ENCODE data around the gene NUTM2F. TPM values are rescaled to one million over a fixed set of nuclear protein-coding genes. Genes with fewer than 3 reads are reported as not detected.
"Not testable (repeated sequence)": the region's sequence is repeated elsewhere in the genome, so short reads cannot be mapped to it uniquely, and the experiment has no call there.

NUTM2F gene
- total and polyA plus RNA-seq, 7 donors, result not detected

- H3K9me3 ChIP-seq, result no peaks in the 10 kb centered on the region
- H3K4me1 ChIP-seq, result peaks cover 0 to 5% (median 2%) of the 10 kb centered on the region in 4 donors
- H3K27me3 ChIP-seq, result no peaks in the 10 kb centered on the region
- no peak overlapping the region for H3K27ac ChIP-seq
- peaks cover 0 to 21% (median 10%) of the 10 kb centered on the region in 4 donors for H3K36me3 ChIP-seq
- intact Hi-C loops (cut with DNase I), result no loop called here
- H3K4me3 ChIP-seq, result no peak overlapping the region
- no peak for DNase-seq
- TF ChIP-seq POLR2A (IDR thresholded peaks at IDR 0.05) (no peak), EP300 (IDR thresholded peaks at IDR 0.05) (no peak), CTCF (IDR thresholded peaks at IDR 0.05) (no peak), POLR2AphosphoS5 (IDR thresholded peaks at IDR 0.05) (no peak)
Observed at GRCh38 chr9:94281101-94281500, 47.3 kb downstream of the NUTM2F start.

GRCh38 chr9:94280409-94280989 lies 47.9 kb downstream of the NUTM2F start:
- no peaks in the 10 kb centered on the region for H3K9me3 ChIP-seq
- TF ChIP-seq CTCF (IDR thresholded peaks at IDR 0.05) (no peak), EP300 (IDR thresholded peaks at IDR 0.05) (no peak), POLR2AphosphoS5 (IDR thresholded peaks at IDR 0.05) (no peak), POLR2A (IDR thresholded peaks at IDR 0.05) (no peak)
- WGBS, 2 donors, result 92 to 98% methylated on average over 9 of the region's 9 CpGs

DNA sequence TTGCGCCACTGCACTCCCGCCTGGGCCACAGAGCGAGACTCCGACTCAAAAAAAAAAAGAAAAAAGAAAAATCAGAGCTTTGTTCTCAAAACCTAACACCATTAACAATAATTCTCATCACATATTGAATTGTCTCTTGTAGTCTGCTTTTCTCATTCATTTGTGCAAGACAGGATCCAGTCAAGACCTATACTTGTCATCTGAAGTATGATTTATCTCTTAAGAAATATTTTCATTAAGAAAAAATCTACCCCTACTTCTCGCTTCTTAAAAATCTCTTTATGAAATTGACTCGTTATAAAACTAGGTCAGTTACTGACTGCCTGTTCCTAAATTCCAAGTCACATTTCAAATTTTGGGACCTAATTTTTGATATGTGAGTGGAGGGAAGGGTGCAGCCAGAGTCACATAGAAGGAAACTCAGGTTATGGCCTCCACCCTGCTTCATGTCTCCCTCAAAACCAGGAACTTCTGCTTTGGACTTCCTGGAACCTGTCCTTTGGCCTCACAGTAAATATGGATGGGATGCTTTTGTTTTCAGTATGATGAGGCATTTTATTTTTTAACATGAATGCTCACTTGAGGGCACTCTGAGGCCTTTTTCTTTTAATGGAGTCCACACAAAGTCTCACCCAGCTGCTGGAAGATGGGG lies 50.4 kb downstream of the NUTM2F start:
- TF ChIP-seq EP300 (IDR thresholded peaks at IDR 0.05) (no peak), POLR2A (IDR thresholded peaks at IDR 0.05) (no peak), CTCF (IDR thresholded peaks at IDR 0.05) (no peak), POLR2AphosphoS5 (IDR thresholded peaks at IDR 0.05) (no peak)
- H3K4me1 ChIP-seq, result no peaks in the 10 kb centered on the region
- no peak overlapping the region for H3K4me3 ChIP-seq
- H3K36me3 ChIP-seq, result peaks cover 0 to 21% (median 10%) of the 10 kb centered on the region in 4 donors
- no peak for DNase-seq
- WGBS, 2 donors, result 84 to 91% methylated on average over 6 of the region's 6 CpGs
- no peaks in the 10 kb centered on the region for H3K27me3 ChIP-seq
- no peak overlapping the region for H3K27ac ChIP-seq
- H3K9me3 ChIP-seq, result no peaks in the 10 kb centered on the region
- intact Hi-C loops (cut with DNase I), result no loop called here

More at GRCh38 chr9:94280409-94280989, 47.9 kb downstream of the NUTM2F start:
- Histone ChIP-seq H3K27ac (no peak overlapping the region), H3K4me3 (no peak overlapping the region), H3K27me3 (no peaks in the 10 kb centered on the region), H3K4me1 (no peaks in the 10 kb centered on the region), H3K36me3 (peaks cover 0 to 21% (median 10%) of the 10 kb centered on the region in 4 donors)
- intact Hi-C loops (cut with DNase I), result no loop called here
- no peak for DNase-seq

GRCh38 chr9:94277029-94277428 lies 51.4 kb downstream of the NUTM2F start:
- H3K27me3 ChIP-seq; H3K27ac ChIP-seq; intact Hi-C loops (cut with DNase I); DNase-seq; H3K4me1 ChIP-seq; H3K9me3 ChIP-seq; H3K4me3 ChIP-seq: not testable (repeated sequence)
- peaks cover 0 to 21% (median 10%) of the 10 kb centered on the region in 4 donors for H3K36me3 ChIP-seq
- WGBS, 2 donors, result 19 to 78% methylated on average over 4 of the region's 4 CpGs

DNA sequence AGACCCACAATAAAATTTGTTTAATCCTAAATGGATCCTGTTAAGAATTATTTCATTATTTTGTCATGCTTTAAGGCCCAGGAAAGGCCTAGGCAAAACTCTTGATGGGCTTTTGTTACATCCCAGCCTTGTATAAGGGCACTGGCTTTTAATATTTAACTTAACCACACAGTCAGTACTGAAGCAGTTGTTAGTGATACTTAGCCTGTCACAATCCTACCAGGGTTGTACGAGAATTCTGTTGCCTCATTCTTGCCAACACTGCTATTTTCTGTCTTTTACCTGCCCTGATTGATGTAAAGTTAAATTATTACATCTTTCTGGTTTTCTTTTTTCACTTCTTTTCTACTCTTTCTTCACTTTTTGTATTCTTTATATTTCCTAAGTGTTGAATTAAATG lies 58.4 kb downstream of the NUTM2F start:
- WGBS, 2 donors, result 28 to 85% methylated on average over 1 of the region's 1 CpG
- Histone ChIP-seq H3K36me3 (no peaks in the 10 kb centered on the region), H3K27ac (no peak overlapping the region), H3K9me3 (no peaks in the 10 kb centered on the region), H3K27me3 (no peaks in the 10 kb centered on the region), H3K4me1 (peaks cover 0 to 8% (median 3%) of the 10 kb centered on the region in 4 donors), H3K4me3 (no peak overlapping the region)
- intact Hi-C loops (cut with DNase I), result no loop called here
- TF ChIP-seq CTCF (IDR thresholded peaks at IDR 0.05) (no peak), EP300 (IDR thresholded peaks at IDR 0.05) (no peak), POLR2AphosphoS5 (IDR thresholded peaks at IDR 0.05) (no peak), POLR2A (IDR thresholded peaks at IDR 0.05) (no peak)
- no peak for DNase-seq

Measured in sigmoid colon (tissue), 7 donors.